Cerebellar cortex (tissue), 1 donor: ENCODE results near the gene NRXN3.

Experiments used
- DNase-seq: peaks from one replicate; pipeline ENCODE4 v3.0.0-alpha.2; 2015; ENCODE audit warnings: low spot score

Gene NRXN3

GRCh38 chr14:79906994-79907393, 1736.8 kb downstream of the NRXN3 start:
- DNase-seq, result no peak

- DNase-seq, result no peak
These were observed 1739.9 kb downstream of the NRXN3 start for GRCh38 chr14:79910086-79910485.

GRCh38 chr14:79911744-79912143, 1741.6 kb downstream of the NRXN3 start:
- DNase-seq, result no peak

GRCh38 chr14:79914595-79914994, 1744.4 kb downstream of the NRXN3 start:
- DNase-seq, result no peak

- DNase-seq, result peak; percentile 90
These were observed 1745.2 kb downstream of the NRXN3 start for GRCh38 chr14:79915406-79915805.

- no peak for DNase-seq
These were observed 1746.1 kb downstream of the NRXN3 start for GRCh38 chr14:79916281-79916680.

- no peak for DNase-seq
These were observed 1746.7 kb downstream of the NRXN3 start for GRCh38 chr14:79916892-79917291.
